Natural killer cell (primary cell): ENCODE measurements around the gene BRD8. TPM values are rescaled to one million over a fixed set of nuclear protein-coding genes. Genes with fewer than 3 reads are reported as not detected.
"Not testable (repeated sequence)": the region's sequence is repeated elsewhere in the genome, so short reads cannot be mapped to it uniquely, and the experiment has no call there.

Source experiments
- ATAC-seq, 3 donors: fragments of 150-1000 bp in 2 of 3; fragments of 200-7000 bp in 1 of 3; cut with Tn5 transposase; 1 replicate in 1 of 3; 2 replicates in 2 of 3; pipeline ENCODE4 v1.10.0; 2021; ENCODE audit warnings: mild to moderate bottlenecking in 2 of 3, moderate library complexity in 2 of 3
- DNase-seq, 2 donors: peaks; one replicate each; pipeline versions ENCODE4 v3.0.0 to v3.0.0-alpha.2; 2013 to 2021; ENCODE audit warnings: mixed read lengths in 1 of 2
- H3K27ac ChIP-seq: one replicate; pipeline ENCODE4 v1.5.1; 2013; ENCODE audit warnings: mild to moderate bottlenecking, low read length
- H3K27me3 ChIP-seq: one replicate; pipeline ENCODE4 v1.6.1; 2013; ENCODE audit warnings: low read length; ENCODE audit not compliant: control insufficient read depth, insufficient read depth
- H3K36me3 ChIP-seq: one replicate; pipeline ENCODE4 v1.6.1; 2013; ENCODE audit warnings: low read length; ENCODE audit not compliant: control insufficient read depth, insufficient read depth
- H3K4me1 ChIP-seq: one replicate; pipeline ENCODE4 v1.6.1; 2013; ENCODE audit warnings: low read length; ENCODE audit not compliant: control insufficient read depth, insufficient read depth
- H3K4me3 ChIP-seq: one replicate; pipeline ENCODE4 v1.5.1; 2013; ENCODE audit warnings: low read length
- H3K9me3 ChIP-seq: one replicate; pipeline ENCODE4 v1.6.1; 2013; ENCODE audit warnings: low read length; ENCODE audit not compliant: control insufficient read depth, insufficient read depth
- H3K27ac Mint-ChIP-seq, 2 donors: one replicate each; pipeline ENCODE4 v1.8.0; 2022; ENCODE audit warnings: mild to moderate bottlenecking in 2 of 2, mixed read lengths in 2 of 2, moderate library complexity in 1 of 2
- H3K27me3 Mint-ChIP-seq, 2 donors: one replicate each; pipeline ENCODE4 v1.8.0; 2022; ENCODE audit warnings: low read depth in 2 of 2, mixed read lengths in 2 of 2
- H3K36me3 Mint-ChIP-seq: one replicate; pipeline ENCODE4 v1.8.0; 2022; ENCODE audit warnings: mixed read lengths
- H3K4me1 Mint-ChIP-seq, 2 donors: one replicate each; pipeline ENCODE4 v1.8.0; 2022; ENCODE audit warnings: mixed read lengths in 2 of 2
- H3K4me3 Mint-ChIP-seq: one replicate; pipeline ENCODE4 v1.8.0; 2022; ENCODE audit warnings: mild to moderate bottlenecking, moderate library complexity, mixed read lengths
- H3K9me3 Mint-ChIP-seq, 2 donors: one replicate each; pipeline ENCODE4 v1.8.0; 2022; ENCODE audit warnings: mixed read lengths in 2 of 2
- CTCF ChIP-seq: fragments of 200-600 bp; IDR thresholded peaks from one replicate; pipeline ENCODE4 v1.8.0; 2022; ENCODE audit warnings: antibody characterized with exemption
- WGBS: methylation state at CpG from one replicate; pipeline ENCODE4 v1.1.7; 2013; ENCODE audit warnings: missing lambda C conversion rate; ENCODE audit not compliant: insufficient coverage; 5-methylcytosine and 5-hydroxymethylcytosine counted together
- intact Hi-C: fragments of 100-400 bp; cut with micrococcal nuclease; formaldehyde crosslinking; loops from one replicate; pipeline ENCODE4 v1.14.2; 2022
- total RNA-seq, 4 donors: library from RNA; stranded (reverse); fragments of 120-200 nt in 1 of 4; gene quantifications; one replicate each; pipeline versions ENCODE4 v1.2.3 to v1.2.4, GENCODE V29; 2013 to 2022

BRD8 gene
- total RNA-seq, 3 donors from 2014 or later (not counting 1 experiment from before 2014, with no cell fraction given): 26.1 to 36.5 (median 34.1) TPM

- Mint-ChIP-seq H3K9me3 (no peaks in the 10 kb centered on the region), H3K36me3 (peaks cover 49% of the 10 kb centered on the region), H3K4me1 (no peaks in the 10 kb centered on the region), H3K27me3 (no peaks in the 10 kb centered on the region), H3K27ac (no peak overlapping the region), H3K4me3 (no peak overlapping the region)
- H3K36me3 ChIP-seq: peaks cover 73% of the 10 kb centered on the region
- intact Hi-C loops: no loop called here
- no peak overlapping the region for H3K4me3 ChIP-seq
- H3K27me3 ChIP-seq: no peaks in the 10 kb centered on the region
- DNase-seq (no peak), ATAC-seq (no peak)
- no peak overlapping the region for H3K27ac ChIP-seq
- H3K9me3 ChIP-seq: no peaks in the 10 kb centered on the region
- H3K4me1 ChIP-seq: no peaks in the 10 kb centered on the region
- no peak for TF ChIP-seq CTCF
- 96% methylated on average over 4 of the region's 5 CpGs for WGBS
These were observed 18.8 kb downstream of the BRD8 start for GRCh38 chr5:138159666-138160065.

GRCh38 chr5:138157626-138158025 is 20.8 kb downstream of the BRD8 start:
- Mint-ChIP-seq H3K4me1 (no peaks in the 10 kb centered on the region), H3K27ac (no peak overlapping the region), H3K36me3 (peaks cover 31% of the 10 kb centered on the region), H3K27me3 (no peaks in the 10 kb centered on the region), H3K4me3 (no peak overlapping the region), H3K9me3 (no peaks in the 10 kb centered on the region)
- intact Hi-C loops: no loop called here
- WGBS: 88% methylated on average over 1 of the region's 1 CpG
- Histone ChIP-seq H3K36me3 (peaks cover 53% of the 10 kb centered on the region), H3K9me3 (no peaks in the 10 kb centered on the region), H3K27ac (no peak overlapping the region), H3K4me3 (no peak overlapping the region), H3K4me1 (no peaks in the 10 kb centered on the region), H3K27me3 (no peaks in the 10 kb centered on the region)
- ATAC-seq (no peak), DNase-seq (no peak)
- no peak for TF ChIP-seq CTCF

- H3K36me3 Mint-ChIP-seq: peaks cover 29% of the 10 kb centered on the region
- intact Hi-C loops: not testable (repeated sequence)
- WGBS: 100% methylated on average over 9 of the region's 9 CpGs
These were observed 22.5 kb downstream of the BRD8 start for GRCh38 chr5:138155977-138156376.

GRCh38 chr5:138149530-138149929 is 28.9 kb downstream of the BRD8 start:
- no peak overlapping the region for H3K4me3 ChIP-seq
- H3K9me3 ChIP-seq: no peaks in the 10 kb centered on the region
- no peaks in the 10 kb centered on the region for H3K27me3 ChIP-seq
- intact Hi-C loops: no loop called here
- Mint-ChIP-seq H3K4me3 (no peak overlapping the region), H3K36me3 (no peaks in the 10 kb centered on the region), H3K4me1 (no peaks in the 10 kb centered on the region), H3K27me3 (no peaks in the 10 kb centered on the region), H3K27ac (no peak overlapping the region), H3K9me3 (no peaks in the 10 kb centered on the region)
- ATAC-seq (no peak), DNase-seq (no peak)
- no peaks in the 10 kb centered on the region for H3K4me1 ChIP-seq
- no peak overlapping the region for H3K27ac ChIP-seq
- TF ChIP-seq CTCF: no peak
- WGBS: 33% methylated on average over 2 of the region's 3 CpGs
- H3K36me3 ChIP-seq: no peaks in the 10 kb centered on the region

More at GRCh38 chr5:138155977-138156376, 22.5 kb downstream of the BRD8 start:
- H3K27me3 Mint-ChIP-seq, H3K4me3 Mint-ChIP-seq, H3K9me3 Mint-ChIP-seq, H3K4me1 ChIP-seq, H3K9me3 ChIP-seq, H3K27me3 ChIP-seq, H3K27ac ChIP-seq, DNase-seq, H3K27ac Mint-ChIP-seq, H3K4me1 Mint-ChIP-seq, ATAC-seq, H3K4me3 ChIP-seq: not testable (repeated sequence)
- peaks cover 36% of the 10 kb centered on the region for H3K36me3 ChIP-seq
